ENCODE results near the gene WWOX. TPM values are rescaled to one million over a fixed set of nuclear protein-coding genes. Genes with fewer than 3 reads are reported as not detected.

The WWOX gene
- total and polyA plus RNA-seq, 2 of the 8 experiments (the other 6 are each of a cell fraction or from before 2014, with no cell fraction given): 5.4 to 16.7 TPM

DNA sequence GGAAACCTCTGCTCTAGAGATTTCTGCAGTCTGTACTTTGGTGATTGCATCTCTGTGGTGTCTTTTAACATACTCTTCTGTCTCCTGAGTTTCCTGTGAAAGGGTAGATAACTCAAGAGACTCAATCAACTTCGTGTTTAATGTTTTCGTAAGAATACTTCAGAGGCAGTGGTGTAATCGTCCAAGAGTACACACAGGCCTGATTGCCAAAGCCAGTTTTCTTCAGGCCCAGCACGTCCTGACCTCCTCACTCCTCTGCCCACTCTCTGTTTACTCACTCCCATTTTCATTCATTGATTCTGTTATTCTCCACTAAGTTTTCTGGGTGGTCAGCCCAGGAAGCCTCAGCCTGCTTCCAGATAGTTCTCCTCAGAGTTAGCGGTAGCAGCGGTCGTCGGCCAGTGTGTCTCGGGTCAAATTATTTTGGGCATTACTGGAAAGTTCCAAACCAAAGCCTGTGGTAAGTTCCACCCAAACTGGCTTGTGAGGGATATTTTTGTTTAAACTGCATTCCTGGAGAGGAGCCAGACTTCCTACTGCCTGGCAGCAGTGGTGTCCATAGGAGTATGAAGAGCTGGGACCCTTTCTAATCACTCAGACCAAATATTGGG is 293.2 kb downstream of the WWOX start (continued):
- TF ChIP-seq, protein P1, sequence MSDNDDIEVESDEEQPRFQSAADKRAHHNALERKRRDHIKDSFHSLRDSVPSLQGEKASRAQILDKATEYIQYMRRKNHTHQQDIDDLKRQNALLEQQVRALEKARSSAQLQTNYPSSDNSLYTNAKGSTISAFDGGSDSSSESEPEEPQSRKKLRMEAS (IDR thresholded peaks at IDR 0.05): no peak
- TF ChIP-seq CEBPB (IDR thresholded peaks at IDR 0.05; ENCODE audit: low read depth, low read length): no peak
- no peak for TF ChIP-seq SIX5 (IDR thresholded peaks at IDR 0.05; ENCODE audit: low read depth, low read length)
- TF ChIP-seq NANOG (IDR thresholded peaks at IDR 0.05; ENCODE audit: insufficient read depth, low read depth, low read length, poor library complexity, severe bottlenecking): no peak
- no peak for TF ChIP-seq RFX5 (IDR thresholded peaks at IDR 0.05; ENCODE audit: borderline replicate concordance, low read depth, low read length)
- TF ChIP-seq CBX5 (IDR thresholded peaks at IDR 0.05; ENCODE audit: low read depth, low read length): no peak

All from H1 (cell line).